GM18520 (cell line): ENCODE results near the gene KCNH8.
A peak's percentile ranks its signal among the peaks of the same experiment; 100 is the strongest.

Experiments used
- ATAC-seq: cut with Tn5 transposase; IDR thresholded peaks from one replicate; pipeline ENCODE4 v1.9.1; 2021; ENCODE audit not compliant: unreplicated experiment

KCNH8 gene

DNA sequence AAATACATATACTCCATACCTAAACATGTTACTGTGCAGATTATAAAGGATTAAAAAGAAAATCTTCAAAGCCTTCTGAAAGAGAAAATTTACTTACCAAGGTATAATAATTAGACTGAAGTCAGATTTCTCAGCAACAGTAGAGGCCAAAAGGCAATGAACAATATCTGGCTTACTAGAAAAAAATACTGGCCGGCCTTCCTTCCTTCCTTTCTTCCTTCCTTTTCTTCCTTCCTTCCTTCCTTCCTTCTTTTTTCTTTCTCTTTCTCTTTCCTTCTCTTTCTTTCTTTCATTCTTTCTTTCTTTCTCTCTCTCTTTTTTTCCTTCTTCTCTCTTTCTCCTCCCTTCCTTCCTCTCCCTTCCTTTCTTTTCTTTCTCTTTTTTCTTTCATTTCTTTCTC is 209.6 kb downstream of the KCNH8 start:
- no peak for ATAC-seq

DNA sequence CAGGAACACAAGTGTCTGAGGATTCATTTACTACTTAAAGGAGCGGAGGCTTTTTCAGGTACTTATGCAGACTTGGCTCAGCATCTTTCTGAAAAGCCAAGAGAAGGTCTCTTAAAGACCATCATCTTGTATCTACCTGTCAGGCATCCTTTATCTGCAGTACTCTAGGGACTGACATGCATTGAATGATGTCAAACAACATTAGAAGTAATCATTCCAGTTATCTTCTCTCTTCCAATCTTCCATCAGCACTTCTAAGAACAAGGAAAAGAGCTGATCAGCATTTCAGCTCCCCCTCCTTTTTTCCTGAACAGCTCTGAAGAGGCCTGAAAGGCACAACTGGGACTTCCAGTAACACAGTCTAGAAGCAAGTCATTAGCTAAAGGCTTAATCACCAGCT is 214.8 kb downstream of the KCNH8 start:
- peak; percentile 4 for ATAC-seq

DNA sequence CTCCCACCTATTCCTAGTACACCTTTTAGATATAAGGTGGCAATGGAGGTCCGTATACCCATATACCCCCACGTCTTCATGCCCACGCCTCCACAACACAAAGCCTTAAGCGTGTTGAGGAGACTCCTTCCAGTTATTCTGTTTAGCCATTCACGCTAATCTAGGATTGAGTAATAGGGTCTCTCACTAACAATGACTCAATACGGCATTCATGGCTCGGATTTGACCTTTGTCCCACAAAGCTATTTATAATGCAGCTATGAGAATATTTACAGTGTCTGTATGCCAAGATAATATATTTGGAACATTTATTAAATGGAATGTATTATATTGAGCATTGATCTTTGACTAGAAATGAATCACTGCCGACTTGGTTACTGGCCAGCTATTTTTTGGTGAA is 215.8 kb downstream of the KCNH8 start:
- ATAC-seq, result no peak

DNA sequence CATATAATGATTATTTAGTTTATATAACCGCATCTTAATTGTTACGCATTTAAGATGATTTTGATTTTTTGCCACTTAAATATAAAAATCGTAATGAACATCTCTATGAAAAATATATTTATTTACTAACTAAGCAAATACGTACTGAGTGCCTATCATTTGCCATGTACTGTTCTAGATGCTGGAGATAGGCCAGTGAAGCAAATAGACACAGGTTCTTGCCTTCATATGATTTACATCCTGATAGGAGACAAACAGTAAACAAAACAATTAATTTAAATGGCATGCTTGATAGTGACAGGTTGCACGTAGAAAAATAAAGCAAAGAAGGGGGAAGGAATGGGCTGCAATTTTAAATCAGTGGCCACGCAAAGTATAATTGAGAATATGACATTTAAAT is 217.2 kb downstream of the KCNH8 start:
- no peak for ATAC-seq

DNA sequence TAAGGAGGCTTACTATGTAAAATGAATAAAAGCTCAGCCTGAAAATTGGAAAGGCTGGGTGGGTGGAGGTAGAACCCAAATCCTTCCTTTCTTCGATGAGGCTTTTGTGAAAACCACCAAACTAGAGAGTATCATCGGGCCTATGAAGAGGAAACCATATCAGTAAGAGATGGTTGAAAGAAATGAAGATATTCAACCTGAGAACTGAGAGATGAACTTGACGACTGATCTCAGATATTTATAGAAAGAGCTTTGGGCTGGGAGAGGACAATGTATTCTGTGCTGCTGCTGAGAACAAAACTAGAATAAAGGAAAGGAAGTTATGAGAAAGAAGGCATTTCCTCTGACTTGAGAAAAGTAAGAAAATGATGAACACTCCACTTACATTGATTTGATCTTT is 236.6 kb downstream of the KCNH8 start:
- no peak for ATAC-seq

DNA sequence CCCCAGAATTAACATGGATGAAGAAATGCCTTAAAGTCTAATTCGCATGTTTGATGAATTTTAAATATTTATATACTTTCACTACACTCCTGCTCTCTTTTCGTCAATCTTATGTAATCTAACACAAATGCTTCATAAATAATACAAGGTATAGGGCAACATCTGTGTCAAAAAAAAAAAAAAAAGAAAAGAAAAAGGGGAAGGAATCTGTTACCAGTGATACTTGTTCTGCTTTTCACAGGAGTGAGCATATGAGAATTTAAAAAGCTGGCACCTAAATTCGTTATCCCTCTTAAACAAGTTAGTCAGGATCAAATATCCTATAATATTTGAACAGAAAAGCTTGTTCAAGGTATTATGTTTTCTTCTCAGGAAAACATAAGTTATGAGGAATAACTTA is 243.8 kb downstream of the KCNH8 start:
- no peak for ATAC-seq

DNA sequence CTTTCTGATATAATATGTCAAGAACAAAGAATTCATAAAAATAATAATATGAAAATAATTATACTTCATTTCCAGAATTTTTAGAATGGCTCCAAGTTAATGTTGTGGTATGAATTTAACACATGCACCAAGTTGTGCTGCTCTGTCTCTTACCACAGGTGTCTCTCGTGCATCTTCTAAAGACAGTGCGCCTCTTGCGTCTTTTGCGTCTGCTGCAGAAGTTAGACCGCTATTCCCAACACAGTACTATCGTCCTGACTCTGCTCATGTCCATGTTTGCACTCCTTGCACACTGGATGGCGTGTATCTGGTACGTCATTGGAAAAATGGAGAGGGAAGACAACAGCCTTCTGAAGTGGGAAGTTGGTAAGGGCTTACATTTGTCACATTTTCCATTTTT is 246.6 kb downstream of the KCNH8 start:
- ATAC-seq, result no peak

DNA sequence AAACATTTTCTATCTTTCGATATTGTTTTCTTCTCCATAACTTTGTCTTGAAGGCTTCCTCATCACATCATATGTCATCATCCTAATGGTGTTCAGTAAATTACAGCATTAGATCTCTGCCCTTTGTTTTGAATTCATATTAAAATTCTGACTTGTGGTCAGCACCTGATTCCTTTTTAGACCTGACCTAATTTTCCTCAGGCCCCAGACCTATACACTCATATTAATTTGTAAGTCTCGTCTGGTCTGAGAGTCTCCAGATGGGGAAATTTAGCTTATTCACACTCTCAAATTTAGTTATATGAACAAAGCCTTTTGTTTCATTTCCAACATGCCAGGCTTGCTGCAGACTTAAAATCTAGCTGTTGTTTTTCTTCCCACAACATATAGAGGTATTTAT is 248.4 kb downstream of the KCNH8 start:
- no peak for ATAC-seq

DNA sequence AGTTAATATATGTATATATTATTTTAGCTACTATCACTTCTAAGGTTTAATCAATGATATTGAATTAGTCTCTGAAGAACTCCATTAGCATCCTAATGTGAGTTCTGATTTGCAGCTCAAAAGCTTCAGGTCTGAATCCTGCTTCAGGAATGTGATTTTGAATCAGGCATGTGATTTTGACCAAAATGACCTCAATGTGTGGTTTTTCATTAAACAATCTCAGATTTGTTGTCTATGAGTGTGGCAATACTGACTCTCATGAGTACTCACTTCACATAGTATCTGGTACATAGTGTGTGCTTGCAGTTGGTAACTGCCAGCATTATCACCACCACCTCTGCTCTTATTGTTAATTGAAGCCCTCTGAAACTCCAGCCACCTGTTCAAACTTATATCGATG is 251.0 kb downstream of the KCNH8 start:
- no peak for ATAC-seq

DNA sequence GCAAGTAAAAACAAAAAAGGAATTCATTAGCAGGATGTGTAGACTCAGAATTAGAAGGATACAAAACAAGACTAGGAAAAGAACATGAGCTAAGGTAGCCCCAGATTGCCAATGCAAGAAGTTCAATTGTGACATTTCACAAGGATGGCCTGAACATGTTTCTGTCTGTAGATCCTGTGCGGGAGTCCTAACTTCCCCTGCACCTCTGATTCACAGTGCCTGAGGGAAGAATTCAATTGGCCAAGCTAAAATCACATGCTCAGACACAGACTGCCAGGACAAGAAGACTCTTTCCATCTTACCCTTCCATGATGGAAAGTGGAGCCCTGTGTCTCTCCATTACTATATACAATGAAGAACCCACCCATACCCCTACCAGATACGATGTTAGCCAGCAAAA is 251.5 kb downstream of the KCNH8 start:
- ATAC-seq, result no peak

DNA sequence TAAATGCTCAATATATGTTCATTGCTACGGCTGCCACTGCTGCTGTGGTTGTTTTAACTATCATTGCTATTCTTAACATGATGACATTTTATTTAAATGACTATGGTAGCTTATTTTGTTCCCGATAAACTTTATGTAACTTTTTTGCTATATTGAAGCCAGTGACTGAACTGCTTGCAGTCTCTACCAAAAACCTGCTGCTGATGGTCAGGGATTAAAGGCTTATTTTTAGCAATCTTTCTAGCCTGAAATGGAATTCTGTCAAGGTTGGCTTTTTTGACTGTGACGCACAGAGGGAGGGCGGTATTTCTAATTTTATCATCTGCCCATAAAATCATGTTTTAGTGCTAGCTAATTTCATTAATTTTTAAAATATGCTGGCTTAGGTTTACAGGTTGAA is 271.8 kb downstream of the KCNH8 start:
- ATAC-seq, result no peak

DNA sequence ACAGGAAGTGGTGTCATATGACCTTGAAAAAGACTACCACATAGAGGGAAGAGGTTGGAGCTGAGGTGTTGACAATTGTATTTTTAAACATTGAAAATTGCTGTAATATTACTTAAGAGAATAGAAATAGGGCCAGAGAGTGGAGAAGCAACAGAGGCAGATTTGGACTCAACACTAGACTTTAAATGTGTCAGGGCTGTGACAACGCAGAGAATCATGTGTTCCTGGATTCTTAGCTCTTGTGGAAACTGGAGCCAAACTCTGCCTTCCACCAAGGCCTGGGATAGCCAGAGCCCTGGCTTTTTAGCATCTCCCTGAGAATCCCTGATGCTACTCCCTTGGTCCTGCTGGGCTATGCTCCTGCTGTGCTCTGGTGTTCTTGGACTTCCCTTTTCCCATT is 277.5 kb downstream of the KCNH8 start:
- ATAC-seq, result no peak

DNA sequence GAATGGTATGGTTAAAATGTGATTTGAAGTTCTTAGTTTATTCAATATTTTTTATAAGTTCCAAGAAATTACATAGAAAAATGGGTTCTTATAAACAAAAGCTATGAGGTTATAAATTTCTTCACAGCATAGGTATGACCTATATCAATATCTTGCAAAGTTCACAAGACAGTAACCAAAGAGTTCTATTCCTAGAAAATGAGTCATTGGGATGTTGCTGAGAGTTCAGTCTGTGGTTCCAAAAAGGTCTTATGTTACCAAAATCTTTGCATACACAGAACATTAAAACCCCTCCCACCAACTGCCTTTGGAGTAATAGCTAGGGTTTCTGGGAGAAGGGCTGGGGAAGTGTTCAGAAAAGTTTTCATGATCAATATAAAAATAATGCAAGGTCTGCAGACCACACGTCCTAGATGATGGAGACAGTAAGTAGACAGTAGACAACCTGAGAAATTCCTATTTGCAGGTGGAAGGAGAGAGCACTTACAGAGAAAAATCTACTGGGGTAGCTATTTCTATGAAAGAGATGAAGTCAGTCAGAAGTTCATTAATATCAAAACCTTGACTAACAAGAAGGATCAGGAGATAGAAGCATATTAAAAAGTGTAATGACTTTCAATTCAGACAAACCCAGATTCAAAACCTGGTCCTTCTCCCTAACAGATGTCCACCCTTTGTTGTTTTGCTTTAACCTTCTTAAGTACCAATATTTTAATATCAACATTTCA is 279.3 kb downstream of the KCNH8 start:
- ATAC-seq, result no peak

DNA sequence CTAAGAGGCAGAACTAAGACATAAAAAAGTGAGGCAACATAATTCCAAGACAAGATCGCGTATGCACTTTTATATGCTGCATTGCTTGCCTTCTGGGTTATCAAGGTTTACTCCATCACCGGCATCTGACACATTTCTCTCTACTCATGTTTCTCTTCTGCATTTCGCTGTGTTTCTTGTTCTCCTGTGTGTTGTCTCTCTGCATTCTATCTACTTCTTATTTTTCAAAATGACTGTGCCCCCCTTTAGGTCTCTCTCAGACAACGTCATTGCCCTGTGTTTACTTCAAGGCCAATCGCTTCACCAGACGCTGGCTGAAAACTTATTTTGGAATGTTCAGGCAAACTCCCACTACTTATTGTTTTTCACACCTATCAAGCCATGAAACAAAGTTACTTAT is 280.4 kb downstream of the KCNH8 start:
- ATAC-seq, result no peak

DNA sequence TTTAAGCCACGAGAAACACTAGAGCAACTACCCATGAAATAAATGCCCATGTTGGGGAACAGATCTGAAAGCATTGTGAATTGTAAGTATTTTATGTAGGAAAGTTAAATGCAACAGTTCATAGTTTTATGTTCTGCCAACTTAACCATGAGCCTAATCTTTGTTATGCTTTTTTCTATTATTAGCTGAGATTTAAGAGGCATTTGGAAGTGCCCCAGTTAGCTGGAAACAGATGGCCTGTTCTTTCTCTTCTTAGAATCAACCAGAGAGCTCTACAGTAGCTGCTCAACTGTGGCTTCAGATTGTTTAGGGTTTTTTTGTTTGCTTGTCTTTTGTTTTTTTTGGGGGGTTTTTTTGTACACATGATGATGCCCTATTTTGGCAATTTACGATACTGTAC is 284.4 kb downstream of the KCNH8 start:
- no peak for ATAC-seq

DNA sequence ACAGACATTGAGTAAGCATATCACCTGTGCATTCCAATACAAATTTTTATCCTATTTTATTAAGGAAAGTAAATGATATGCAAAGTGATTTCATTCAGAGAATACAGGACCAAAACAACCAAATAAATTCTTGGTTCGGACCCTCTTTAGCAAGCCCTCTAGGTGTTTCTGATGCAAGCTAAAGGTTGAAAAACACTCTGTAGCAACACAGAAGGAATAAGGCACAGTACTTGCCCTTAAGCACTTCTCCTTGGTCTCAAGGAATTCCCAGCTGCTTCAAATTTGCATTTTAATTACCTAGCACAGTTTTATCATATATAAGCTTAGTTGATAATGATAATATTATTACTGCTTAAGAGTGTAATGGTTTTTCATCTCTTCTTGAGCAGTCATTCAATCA is 288.4 kb downstream of the KCNH8 start:
- no peak for ATAC-seq

DNA sequence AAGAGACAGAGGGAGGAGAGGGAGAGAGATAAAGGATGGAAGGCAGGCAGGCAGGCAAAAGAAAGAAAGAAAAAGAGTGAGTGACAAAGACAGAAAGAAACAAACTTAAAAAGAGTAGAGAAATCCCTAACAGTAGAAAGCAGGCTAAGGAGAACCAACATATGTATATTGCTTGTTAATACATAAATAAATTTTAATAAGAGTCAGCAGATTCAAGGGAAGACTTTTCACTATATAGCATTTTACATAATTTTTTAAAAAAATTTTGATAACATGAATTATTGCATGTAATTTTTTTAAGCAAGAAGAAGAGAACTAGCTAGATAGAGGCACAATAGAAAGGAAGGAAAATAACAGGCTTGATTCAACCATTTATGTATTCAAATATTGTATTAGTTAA is 291.6 kb downstream of the KCNH8 start:
- ATAC-seq, result no peak

DNA sequence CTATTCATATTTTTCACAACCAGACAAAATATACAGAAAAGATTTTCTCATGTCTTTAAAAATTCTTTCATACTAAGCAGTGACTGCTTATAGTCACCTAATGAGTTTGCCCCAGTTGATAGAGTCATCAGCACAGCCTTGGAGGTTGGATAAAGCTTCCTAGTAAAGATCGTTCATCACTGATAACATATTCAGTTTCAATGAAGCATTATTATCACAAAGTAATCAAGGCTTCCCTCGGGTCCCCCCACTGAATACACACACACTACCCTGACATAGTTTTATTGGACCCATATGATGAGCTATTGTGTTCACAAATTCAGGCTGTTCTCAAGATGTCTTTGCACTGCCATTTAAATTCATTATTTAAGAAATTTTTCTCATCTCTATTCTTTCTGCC is 297.8 kb downstream of the KCNH8 start:
- no peak for ATAC-seq

DNA sequence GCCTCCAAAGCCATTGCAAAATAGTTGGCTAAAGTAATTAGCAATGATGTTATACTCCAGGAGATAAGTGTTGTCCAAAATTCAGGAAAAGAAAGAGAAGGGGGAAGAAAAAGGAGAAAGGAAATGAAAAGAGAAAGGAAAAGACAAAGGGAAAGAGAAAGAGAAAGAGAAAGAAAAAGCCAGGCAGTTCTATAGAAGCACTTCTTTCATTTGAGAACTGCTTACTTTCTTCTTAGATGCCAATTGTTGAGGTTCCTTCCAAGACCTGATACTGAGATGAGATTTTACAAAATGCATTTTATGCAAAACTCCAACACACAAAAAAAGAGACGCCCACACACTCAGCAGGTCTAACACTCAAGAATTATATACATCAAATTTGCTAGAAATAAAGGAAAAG is 298.4 kb downstream of the KCNH8 start:
- ATAC-seq, result no peak

DNA sequence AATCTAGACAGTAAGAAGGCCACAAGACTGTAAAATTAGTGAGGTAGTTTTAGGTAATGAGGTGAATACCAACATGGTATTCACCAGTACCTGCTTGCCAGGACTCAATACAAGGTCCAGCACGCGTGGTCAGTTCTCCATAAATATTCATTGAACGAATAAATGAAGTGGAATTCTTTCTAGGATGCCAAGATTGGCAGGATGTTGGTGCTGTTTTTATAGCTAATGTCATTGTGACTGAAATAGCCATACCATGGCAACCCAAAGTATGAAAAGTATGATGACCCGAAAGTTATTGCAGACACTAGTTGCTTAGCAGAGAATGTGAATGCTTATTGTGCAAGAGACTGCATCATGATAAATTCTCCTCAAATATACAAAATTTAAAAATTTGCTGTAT is 307.2 kb downstream of the KCNH8 start:
- no peak for ATAC-seq

DNA sequence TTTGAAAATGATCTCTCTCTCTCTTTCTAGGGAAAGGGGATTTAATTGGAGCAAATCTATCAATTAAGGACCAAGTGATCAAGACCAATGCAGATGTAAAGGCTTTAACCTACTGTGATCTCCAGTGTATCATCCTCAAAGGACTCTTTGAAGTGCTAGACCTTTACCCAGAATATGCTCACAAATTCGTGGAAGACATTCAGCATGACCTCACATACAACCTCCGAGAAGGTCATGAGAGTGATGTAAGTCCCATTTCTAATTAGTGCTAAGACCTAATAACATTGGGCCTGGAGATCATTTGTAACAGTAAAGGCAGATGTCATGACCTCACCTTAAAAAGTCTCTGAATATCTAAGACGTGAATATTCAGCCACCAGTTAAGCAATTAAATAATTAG is 308.4 kb downstream of the KCNH8 start:
- ATAC-seq, result no peak

DNA sequence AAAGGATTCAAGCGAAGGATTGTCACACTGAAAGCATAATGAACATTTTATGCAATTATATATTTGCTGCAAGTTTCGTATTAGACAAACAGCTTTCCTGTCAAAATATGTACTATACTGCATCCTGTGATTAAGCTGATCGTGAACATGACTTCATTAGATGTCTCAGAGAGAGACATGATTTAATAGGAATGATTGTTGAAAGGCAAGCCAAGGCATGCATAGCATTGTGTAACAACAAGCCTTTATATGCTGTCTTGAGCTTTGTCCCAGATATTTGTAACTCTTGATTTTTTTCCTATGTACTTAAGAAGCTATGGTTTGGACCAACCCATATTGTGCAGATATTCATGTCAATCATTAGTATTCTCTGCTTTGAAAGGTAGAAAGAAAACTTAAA is 309.1 kb downstream of the KCNH8 start:
- no peak for ATAC-seq

DNA sequence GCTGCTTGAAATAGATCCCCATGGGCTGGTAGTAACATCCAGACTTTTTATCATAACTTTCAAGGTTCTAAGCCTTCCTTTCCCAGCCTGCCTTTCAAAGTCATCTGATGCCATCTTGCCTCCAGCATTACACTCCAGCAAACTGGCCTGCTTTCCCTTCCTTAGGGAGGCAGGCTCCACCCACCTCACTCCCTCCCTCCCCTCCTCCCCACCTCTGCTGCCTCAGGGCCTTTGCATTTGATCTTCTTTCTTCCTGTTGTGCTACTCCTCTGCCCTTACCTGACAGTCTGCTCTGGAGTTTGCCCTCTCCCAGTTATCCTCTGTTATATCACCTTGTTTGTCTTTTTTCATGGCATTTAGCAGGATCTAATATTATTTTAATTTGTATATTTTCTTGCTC is 319.5 kb downstream of the KCNH8 start:
- no peak for ATAC-seq

DNA sequence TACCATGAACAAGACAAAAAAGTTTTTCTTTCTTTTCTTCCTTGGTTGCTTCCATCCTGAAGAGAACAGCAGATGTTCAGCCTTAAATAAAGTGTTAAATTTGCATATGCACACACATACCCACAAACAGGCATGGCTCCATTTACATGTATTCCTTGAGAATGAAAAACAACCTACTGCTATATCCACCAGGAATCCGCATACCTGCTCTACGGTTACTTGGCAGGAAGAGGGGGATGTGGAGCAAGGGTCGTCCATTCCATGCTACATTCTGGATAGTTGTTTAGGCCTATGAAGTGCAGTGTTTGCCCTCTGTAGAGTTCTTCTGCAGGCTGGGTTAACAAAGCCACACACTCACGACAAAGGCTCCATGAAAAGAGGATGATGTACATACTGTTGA is 322.8 kb downstream of the KCNH8 start:
- ATAC-seq, result no peak
